Activated CD8-positive, alpha-beta memory T cell treated with anti-CD3 and anti-CD28 coated beads for 24 hours (primary cell): Measurements from ENCODE around the gene OGDH.

Experiments
- DNase-seq: peaks from one replicate; pipeline ENCODE4 v3.0.0-alpha.2; 2020

OGDH gene

DNA sequence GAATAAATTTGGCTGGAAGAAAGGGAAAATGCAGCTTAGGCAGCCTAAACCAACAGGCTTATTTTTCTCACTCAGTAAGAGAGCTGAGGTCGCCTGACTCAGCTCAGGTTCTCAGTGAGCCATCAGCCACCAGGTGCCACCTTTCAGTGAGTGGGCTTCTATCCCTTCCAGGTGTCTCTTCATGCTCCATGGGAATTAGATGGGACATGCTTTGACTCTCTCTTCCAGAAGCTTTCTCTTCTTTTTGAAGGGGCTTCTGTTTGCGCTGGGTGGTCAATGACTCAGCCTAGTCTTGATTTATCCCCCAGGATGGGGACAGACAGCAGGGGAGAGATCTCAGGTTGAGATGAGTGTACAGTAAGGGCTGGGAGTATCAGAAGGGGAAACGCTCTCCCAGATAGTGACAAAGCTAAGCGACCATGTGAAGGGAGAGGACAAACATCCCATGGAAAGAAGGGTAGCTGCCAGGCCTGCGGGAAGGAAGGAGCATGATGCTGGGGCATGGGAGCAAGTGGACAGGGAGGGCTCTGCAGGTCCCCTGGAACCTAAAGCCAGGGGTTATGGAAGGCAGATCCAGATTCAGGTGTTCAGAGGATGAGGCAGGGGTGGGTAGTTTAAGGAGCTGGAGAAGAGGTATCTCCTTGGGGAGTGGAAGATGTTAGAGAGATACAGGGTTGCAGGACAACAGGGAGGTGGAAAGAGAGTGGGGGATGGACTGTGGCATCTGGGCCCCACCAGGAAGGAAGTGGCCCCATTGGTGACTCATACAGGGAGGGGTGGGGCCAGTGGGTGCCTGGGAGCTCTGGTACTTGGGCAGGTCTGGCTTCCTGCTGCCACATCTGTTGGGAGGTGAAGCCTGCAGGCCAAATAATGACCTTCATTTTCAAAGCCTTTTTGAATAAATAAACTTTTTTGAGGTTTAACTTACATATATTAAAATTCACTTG is 32.5 kb downstream of the OGDH start:
- peak; percentile 87 for DNase-seq

DNA sequence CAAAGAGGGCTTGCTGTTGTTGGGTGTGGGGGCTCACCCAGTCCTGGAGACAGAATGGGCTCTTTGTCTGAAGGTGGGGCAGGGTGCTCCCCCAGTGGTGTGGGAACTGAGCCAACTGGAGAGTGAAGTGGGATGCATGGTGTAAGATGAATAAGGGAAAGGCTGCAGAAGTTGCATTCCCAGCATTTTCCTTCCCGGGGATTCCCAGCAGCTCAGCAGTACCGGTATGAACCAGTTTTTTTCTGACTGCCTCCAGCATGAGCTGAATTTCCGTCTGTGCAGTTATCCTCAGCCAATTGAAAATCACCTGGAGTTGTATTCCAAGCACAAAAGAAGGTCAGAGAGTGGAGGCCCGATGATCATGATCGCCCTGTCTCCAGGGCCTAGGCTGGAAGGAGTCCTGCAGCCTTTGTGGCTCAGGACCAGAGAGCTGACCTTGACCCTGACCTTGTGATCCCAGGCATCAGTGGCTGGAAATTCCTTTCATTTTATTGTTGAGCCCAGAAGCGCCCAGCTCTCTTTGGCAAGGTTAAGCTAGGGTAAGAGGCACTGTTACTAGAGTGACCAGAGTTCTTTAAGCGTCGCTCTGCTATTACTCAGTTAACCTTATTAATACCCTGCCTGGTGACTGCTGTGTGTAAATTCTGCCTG is 33.4 kb downstream of the OGDH start:
- peak; percentile 58 for DNase-seq

DNA sequence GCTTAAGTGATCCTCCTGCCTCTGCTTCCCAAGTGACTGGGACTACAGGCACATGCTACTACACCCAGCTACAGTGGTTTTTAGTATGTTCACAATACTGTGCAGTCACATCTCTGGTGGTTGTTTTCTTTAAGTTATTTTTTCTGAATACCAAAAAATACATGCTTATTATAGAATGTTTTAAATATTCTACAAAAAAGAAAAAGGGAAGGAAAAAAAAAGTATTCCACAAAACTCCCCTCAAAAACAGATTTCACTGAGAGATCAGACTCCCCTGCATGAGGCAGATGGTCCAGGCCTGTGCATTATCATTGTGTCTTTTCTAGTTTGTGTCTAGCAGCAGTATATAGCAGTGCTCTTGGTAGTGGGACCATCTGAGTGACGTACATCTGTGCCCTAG is 36.8 kb downstream of the OGDH start:
- DNase-seq, result no peak

DNA sequence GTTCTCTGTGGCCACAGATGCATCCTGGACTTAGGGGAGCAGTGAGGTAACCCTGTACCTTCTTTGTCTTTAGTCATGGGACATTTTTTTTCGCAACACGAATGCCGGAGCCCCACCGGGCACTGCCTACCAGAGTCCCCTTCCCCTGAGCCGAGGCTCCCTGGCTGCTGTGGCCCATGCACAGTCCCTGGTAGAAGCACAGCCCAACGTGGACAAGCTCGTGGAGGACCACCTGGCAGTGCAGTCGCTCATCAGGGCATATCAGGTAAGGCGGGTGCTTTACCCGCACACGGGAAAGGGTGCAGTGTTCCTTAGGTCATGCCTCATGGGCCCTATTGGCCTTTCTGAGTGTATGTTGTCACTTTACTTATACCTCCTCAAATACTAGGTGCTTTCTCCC is 38.8 kb downstream of the OGDH start:
- DNase-seq, result no peak

DNA sequence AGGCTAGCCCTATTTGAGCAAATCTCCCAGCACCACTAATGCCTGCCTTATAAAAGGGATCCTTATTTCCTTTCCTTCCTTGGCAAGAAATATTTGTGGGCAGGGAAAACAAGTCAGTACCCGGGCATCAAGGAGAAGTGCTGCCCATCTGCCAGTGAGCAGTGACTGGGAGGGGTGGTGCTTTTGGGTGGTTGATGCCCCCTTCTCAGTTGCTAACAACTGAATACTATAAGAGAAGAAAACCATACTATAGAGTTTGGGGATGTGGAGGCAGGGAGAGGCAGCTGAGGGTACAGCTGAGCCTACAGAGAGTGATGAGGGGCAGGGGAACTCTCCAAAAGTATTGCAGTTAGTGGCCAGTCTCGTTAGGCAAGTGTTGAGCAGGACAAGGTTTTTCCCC is 39.3 kb downstream of the OGDH start:
- DNase-seq, result no peak

DNA sequence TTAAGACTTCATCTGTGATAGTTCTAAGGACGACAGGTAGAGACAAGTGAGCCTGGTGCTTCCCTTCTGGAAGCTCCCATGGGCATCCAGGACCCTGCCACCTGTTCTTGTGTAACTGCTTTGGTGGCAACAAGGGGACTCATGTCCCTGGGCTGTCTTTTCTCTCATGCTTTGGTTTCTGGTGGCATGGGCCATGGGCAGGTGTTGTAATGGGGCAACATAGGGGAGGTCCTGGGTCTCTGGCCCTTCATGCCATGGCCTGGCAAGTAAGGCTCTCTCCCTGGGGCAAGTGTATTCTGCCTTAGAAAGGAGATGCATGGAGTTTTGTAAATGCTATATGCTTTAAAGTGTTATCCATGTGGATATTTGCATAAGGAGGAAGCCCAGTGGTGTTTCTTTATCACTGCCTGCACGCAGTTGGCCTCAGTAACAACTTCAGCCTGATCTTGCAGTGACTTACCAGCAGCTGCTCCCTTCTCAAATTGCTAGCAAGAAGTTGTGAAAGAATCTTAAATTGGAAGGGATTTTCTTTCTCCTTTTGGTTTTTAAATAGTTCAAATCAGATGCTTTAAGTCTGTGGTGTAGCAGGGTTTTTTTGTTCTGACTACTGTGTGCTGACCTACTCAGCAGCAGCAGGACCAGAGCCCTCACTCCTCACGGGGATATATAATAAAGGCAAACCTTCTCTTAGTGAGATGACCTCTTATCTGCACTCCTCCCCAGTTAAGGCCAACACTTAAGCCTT is 39.9 kb downstream of the OGDH start:
- DNase-seq, result no peak

DNA sequence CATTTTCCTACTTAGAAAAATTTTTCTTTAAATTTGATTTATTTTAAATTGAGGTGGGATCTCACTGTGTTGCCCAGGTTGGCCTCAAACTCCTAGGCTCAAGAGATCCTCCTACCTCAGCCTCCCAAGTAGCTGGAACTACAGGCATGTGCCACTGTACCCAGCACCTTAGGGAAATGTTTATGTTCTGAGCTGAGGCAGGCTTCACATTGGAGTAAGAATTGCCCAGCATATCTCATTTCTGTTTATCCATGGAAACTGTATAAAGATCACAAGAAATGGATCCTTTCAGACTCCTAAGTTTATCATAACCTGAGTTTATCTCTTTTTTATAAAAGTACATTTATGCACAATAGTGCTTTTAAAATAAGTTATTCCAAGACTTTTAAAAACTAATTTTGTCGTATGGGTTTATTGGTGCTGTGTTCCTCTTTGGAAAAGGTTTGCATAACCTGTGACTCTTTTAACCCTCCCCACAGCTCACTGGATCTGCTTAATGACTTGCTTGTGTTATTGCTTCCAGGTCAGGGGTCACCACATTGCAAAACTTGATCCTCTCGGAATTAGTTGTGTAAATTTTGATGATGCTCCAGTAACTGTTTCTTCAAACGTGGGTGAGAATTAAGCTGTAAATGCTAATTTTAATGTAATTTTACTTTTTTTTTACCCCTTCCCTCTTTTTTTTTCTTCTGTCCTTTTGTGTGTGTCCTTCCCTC is 40.7 kb downstream of the OGDH start:
- no peak for DNase-seq

DNA sequence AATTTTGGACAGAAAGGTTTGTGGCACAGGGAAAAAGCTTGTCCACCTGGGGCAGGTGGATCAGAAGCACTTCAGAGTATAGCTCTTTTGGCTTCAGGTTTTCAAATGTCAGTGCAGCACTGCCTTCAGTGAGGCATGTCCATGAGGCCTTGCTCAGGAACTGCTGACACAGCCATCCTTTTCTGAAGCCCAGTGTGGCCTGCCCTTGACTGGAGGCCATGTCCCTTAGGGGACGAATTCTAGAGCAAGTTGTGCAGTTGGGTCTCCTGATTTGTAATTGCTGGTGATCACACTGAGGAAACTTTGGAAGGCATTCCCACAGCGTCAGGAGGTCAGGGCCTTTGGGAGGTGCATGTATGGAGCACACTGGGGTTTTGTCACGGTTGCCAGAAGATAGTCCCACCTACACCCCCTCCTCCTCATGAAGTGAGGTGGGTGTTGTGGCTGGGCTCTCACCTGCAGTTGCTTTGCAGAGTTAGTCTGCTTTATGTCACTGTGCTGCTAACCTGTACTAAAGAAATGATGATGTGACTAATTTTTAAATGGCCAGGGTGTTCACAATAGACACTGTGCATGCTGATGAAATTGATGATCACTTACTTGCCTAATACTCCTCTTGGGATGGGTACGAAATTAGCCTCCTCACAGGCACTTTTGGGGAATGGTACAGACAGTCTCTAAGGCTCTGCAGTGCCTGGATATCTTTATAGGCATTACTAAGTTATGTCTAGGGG is 41.7 kb downstream of the OGDH start:
- DNase-seq, result no peak

- no peak for DNase-seq
Measured at GRCh38 chr7:44650242-44650641, 43.8 kb downstream of the OGDH start.

DNA sequence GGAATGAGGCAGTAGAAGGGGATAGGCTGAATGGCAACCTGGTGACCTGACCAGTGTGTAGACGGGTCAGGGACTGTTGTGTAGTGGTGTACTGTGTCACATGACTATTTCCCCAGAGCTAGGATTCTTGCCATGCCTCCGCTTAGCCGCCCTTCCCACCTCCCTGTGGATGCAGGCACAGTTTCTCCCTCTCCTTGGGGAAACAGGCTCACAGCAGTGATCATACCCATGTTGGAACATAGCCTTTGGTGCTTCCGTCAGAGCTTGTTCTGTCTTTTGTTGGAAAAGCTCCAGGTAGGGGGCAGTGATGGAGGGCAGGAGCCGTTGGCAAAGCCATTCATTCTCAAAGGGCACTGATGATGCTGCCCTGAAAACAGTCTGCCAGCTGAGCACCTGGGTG is 44.3 kb downstream of the OGDH start:
- DNase-seq, result no peak

DNA sequence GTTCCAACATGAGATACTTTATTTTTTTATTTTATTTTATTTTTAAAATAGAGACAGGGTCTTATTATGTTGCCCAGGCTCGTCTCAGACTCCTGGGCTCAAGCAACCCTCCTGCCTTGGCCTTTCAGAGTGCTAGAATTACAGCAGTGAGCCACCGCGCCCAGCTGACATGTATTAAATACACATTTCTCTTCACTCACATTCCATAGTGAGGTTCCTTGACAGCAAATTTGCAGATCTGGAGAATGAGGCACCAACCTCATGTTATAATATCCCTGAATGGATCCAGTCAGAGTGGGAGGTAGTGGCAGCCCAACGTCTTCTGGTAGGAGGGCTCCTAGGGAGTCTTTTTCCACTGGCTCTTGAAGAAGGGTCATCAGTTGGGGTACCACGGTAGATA is 46.1 kb downstream of the OGDH start:
- DNase-seq, result no peak

DNA sequence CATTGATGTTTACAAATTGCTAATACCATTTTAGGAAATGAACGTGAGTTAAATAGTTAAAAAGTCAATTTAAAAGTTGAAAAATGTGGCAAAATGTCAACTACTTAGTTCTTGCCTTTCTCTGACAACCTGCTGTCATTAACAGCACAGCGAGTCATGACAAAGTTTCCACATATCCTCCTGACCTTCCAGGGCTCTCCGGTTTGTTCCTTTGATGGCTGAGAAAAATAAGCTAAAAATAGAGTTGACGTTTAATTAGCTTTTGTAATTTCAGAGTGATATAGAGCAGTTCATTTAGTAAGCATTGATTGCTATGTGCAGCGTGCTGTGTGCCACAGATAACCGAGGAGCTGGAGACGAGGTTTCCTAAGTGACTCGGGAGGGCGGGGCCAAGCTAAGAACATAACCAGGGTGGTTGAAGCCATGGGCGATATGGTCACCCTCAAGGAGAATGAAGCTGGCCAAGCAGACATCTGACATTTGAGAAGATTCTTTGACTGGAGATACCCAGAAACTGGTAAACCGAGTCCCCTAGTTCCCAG is 47.9 kb downstream of the OGDH start:
- DNase-seq, result no peak

DNA sequence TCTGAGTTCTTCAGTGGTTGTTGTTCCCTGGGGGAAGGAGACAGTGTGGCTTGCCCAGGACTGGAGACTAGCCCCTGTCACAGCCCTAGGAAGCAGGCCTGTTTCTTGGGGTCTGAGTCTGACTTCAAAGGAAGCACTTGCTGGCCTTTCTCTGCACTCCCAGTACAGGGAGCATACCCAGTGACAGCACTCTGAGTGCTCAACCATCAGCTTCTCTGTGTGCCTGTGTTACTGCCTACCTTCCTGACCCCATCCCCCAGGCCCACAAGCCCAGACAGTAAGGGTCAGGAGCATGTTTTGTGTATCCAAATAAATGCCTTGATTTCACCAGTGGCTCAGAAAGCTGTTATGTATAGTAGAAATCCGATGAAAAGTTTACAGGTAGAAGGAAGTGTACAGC is 48.9 kb downstream of the OGDH start:
- DNase-seq, result no peak

GRCh38 chr7:44658979-44659378 is 52.6 kb downstream of the OGDH start:
- DNase-seq, result no peak

- no peak for DNase-seq
Measured at GRCh38 chr7:44661233-44661632, 54.8 kb downstream of the OGDH start.

GRCh38 chr7:44664780-44665461 is 58.5 kb downstream of the OGDH start:
- no peak for DNase-seq

DNA sequence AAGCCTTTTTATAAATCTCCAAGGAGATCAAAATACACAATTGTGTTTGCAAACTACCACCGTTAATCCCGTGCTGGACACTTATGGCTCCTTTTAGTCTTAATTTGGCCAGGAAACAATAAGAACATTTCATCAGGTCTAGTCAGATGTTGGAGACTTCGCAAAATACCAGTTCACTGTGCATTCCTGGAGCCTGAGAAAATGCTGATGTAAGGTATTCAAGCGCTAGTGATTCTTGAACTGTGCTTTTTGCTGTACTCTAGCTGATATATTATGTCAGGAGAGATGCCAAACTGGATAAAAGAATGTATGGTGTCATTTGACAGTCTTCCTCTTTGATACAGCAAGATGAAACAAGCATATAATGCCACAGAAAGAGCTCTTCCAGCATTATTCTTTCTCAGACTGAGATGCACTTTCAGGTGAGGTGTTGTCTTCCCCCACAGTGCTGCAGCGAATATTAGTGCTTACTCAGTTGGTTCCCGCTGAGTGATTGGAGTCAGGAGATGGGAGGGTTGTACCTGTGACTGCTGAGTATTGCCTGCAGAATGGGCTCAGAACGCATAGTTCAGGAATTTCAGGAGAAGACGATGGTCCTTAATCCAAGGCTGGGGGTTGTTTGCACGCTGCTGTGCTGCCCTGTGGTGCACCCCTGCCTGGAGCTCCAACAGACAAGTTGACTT is 59.2 kb downstream of the OGDH start:
- no peak for DNase-seq

DNA sequence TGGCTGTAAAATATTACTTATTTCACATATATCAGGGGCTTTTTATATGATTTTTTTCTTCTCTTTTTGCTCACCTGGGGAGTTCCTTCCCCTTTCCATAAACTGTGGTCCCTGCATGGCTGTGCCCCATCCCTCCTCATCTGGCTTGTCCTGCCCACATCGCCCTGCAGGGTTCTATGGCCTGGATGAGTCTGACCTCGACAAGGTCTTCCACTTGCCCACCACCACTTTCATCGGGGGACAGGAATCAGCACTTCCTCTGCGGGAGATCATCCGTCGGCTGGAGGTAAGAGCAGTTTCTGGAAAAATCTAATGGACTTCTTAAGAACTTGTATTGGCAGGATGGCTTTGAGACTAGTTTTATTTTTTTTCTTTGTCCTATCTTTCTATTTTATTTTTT is 60.1 kb downstream of the OGDH start:
- no peak for DNase-seq

DNA sequence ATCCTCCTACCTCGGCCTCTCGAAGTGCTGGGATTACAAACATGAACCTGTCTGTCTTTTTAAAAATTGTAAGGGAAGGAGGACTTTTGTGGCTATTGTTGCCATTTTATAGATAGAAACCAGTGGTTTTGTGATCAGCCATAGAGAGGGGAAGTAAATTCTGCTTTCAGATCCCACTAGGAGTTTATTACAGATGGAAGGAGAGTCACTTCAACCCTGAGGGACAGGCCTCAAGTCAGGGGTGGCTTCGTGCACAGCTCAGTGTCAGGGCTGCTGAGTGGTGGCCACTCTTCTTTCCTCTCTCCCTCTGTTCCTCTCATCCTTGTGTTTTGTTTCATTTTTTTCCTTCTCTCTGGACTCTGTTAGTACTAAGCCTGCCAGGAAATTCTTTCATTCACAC is 60.8 kb downstream of the OGDH start:
- DNase-seq, result no peak

GRCh38 chr7:44671069-44671468 is 64.6 kb downstream of the OGDH start:
- no peak for DNase-seq

GRCh38 chr7:44673324-44673723 is 66.9 kb downstream of the OGDH start:
- no peak for DNase-seq
